Neuronal stem cell (in vitro differentiated cells): ENCODE results near the gene MTIF3.

ENCODE experiments used
- DNase-seq: peaks from one replicate; pipeline ENCODE4 v3.0.0-alpha.2; 2013; ENCODE audit warnings: low spot score
- H2AFZ ChIP-seq: one replicate; pipeline ENCODE4 v1.6.1; 2013; ENCODE audit warnings: mild to moderate bottlenecking, low read length, inconsistent platforms
- H2AK5ac ChIP-seq: 2 replicates; pipeline ENCODE4 v1.6.1; 2013; ENCODE audit warnings: low read depth, mild to moderate bottlenecking, inconsistent platforms, low read length, moderate library complexity, mixed read lengths
- H2BK120ac ChIP-seq: 2 replicates; pipeline ENCODE4 v1.6.1; 2013; ENCODE audit warnings: low read depth, mild to moderate bottlenecking, inconsistent platforms, low read length, moderate library complexity, mixed read lengths
- H2BK12ac ChIP-seq: one replicate; pipeline ENCODE4 v1.6.1; 2013; ENCODE audit warnings: low read length, inconsistent platforms
- H2BK15ac ChIP-seq: 2 replicates; pipeline ENCODE4 v1.6.1; 2013; ENCODE audit warnings: mild to moderate bottlenecking, low read length, inconsistent platforms, mixed read lengths
- H2BK5ac ChIP-seq: one replicate; pipeline ENCODE4 v1.6.1; 2013; ENCODE audit warnings: inconsistent platforms, mild to moderate bottlenecking, low read length, moderate library complexity
- H3K14ac ChIP-seq: one replicate; pipeline ENCODE4 v1.6.1; 2013; ENCODE audit warnings: low read length, inconsistent platforms
- H3K18ac ChIP-seq: 2 replicates; pipeline ENCODE4 v1.6.1; 2013; ENCODE audit warnings: low read length, inconsistent platforms
- H3K23ac ChIP-seq: 2 replicates; pipeline ENCODE4 v1.6.1; 2013; ENCODE audit warnings: low read depth, mild to moderate bottlenecking, mixed read lengths, low read length, inconsistent platforms; ENCODE audit not compliant: poor library complexity
- H3K27ac ChIP-seq: replicated peaks from 3 replicates; pipeline ENCODE4 v1.5.1; 2013; ENCODE audit warnings: low read length, inconsistent platforms
- H3K27me3 ChIP-seq, 3 experiments: 2 replicates each; pipeline ENCODE4 v1.6.1; 2013; ENCODE audit warnings: low read length in 3 of 3, mild to moderate bottlenecking in 2 of 3, inconsistent platforms in 1 of 3, low read depth in 1 of 3, mixed read lengths in 1 of 3, moderate library complexity in 1 of 3; ENCODE audit not compliant: control insufficient read depth in 3 of 3, insufficient read depth in 3 of 3
- H3K36me3 ChIP-seq, 2 donors: replicated peaks in 1 of 2; 2 replicates each; pipeline ENCODE4 v1.6.1; 2013; ENCODE audit warnings: low read length in 2 of 2; ENCODE audit not compliant: control insufficient read depth in 2 of 2, insufficient read depth in 2 of 2
- H3K4ac ChIP-seq: 2 replicates; pipeline ENCODE4 v1.6.1; 2013; ENCODE audit warnings: inconsistent platforms, mild to moderate bottlenecking, low read length, moderate library complexity
- H3K4me1 ChIP-seq, 2 donors: 1 replicate in 1 of 2; 2 replicates in 1 of 2; pipeline ENCODE4 v1.6.1; 2013; ENCODE audit warnings: low read length in 2 of 2, low read depth in 1 of 2; ENCODE audit not compliant: control insufficient read depth in 2 of 2, insufficient read depth in 1 of 2
- H3K4me2 ChIP-seq: one replicate; pipeline ENCODE4 v1.6.1; 2013; ENCODE audit warnings: mild to moderate bottlenecking, low read length, inconsistent platforms; ENCODE audit not compliant: insufficient read depth, poor library complexity, severe bottlenecking
- H3K4me3 ChIP-seq, 2 donors: 2 replicates each; pipeline ENCODE4 v1.5.1; 2013; ENCODE audit warnings: low read length in 2 of 2, mild to moderate bottlenecking in 2 of 2, inconsistent platforms in 1 of 2, moderate library complexity in 1 of 2
- H3K79me1 ChIP-seq: one replicate; pipeline ENCODE4 v1.6.1; 2013; ENCODE audit warnings: low read depth, mild to moderate bottlenecking, inconsistent platforms, low read length, moderate library complexity
- H3K9ac ChIP-seq: one replicate; pipeline ENCODE4 v1.6.1; 2013; ENCODE audit warnings: mild to moderate bottlenecking, low read depth, low read length, inconsistent platforms; ENCODE audit not compliant: poor library complexity
- H3K9me3 ChIP-seq, 2 donors: replicated peaks in 1 of 2; 2 replicates each; pipeline versions ENCODE3 to v1.6.1; 2013; ENCODE audit warnings: low read length in 2 of 2, mild to moderate bottlenecking in 2 of 2, inconsistent platforms in 1 of 2, low read depth in 1 of 2, mixed read lengths in 1 of 2, moderate library complexity in 1 of 2; ENCODE audit not compliant: control insufficient read depth in 2 of 2, insufficient read depth in 1 of 2
- H4K8ac ChIP-seq: one replicate; pipeline ENCODE4 v1.6.1; 2013; ENCODE audit warnings: low read depth, mild to moderate bottlenecking, inconsistent platforms, low read length, moderate library complexity
- H4K91ac ChIP-seq: one replicate; pipeline ENCODE4 v1.6.1; 2013; ENCODE audit warnings: low read length, low read depth, mild to moderate bottlenecking, inconsistent platforms; ENCODE audit not compliant: poor library complexity
- WGBS, 2 donors: extraction: QIAGEN DNeasy Blood & Tissue Kit; methylation state at CpG; one replicate each; pipeline ENCODE4 v1.1.7; 2013; ENCODE audit warnings: missing lambda C conversion rate in 2 of 2, mixed read lengths in 1 of 2; ENCODE audit not compliant: insufficient read length in 2 of 2, insufficient replicate concordance in 1 of 2; ENCODE audit errors: extremely low coverage in 2 of 2; 5-methylcytosine and 5-hydroxymethylcytosine counted together

MTIF3 gene

DNA sequence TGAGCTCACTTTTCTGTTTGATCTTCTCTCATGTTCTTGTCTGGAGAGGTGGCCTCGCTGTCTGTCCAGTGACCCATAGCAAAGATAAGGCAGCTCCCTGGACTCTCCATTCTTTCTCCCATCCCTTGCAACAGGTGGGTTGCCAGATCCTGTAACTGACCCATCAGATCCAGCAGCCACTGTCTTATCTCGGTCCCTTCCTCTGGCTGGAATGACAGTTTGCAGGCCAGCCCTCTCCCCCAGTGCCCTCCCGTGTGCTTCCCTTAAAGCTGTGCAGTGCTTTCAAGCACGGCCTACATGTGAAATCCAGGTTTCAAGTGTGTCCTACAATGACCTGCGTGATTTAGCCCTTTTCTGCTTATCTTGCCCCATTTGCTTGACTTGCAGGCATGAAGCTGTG, 22.2 kb downstream of the MTIF3 start:
- Histone ChIP-seq H3K4me2 (no peak overlapping the region), H4K8ac (no peak overlapping the region), H3K4me1 (peaks cover 15 to 16% of the 10 kb centered on the region in 2 donors), H2AK5ac (no peak overlapping the region), H3K9me3 (no peaks in the 10 kb centered on the region), H3K4ac (no peak overlapping the region), H3K18ac (no peak overlapping the region), H2BK12ac (no peak overlapping the region), H3K79me1 (peaks cover 7% of the 10 kb centered on the region), H3K9ac (no peak overlapping the region), H3K27me3 (peaks cover 0 to 4% (median 0%) of the 10 kb centered on the region in 3 experiments), H3K4me3 (no peak overlapping the region), H2BK5ac (no peak overlapping the region), H2AFZ (no peak overlapping the region), H3K36me3 (peaks cover 19 to 70% of the 10 kb centered on the region in 2 donors), H3K14ac (no peak overlapping the region), H3K23ac (no peak overlapping the region), H2BK15ac (no peak overlapping the region), H4K91ac (no peak overlapping the region), H2BK120ac (no peak overlapping the region), H3K27ac (no peak overlapping the region)
- no CpG with 5 or more reads among the region's 5 CpGs for WGBS, 2 donors
- no peak for DNase-seq

DNA sequence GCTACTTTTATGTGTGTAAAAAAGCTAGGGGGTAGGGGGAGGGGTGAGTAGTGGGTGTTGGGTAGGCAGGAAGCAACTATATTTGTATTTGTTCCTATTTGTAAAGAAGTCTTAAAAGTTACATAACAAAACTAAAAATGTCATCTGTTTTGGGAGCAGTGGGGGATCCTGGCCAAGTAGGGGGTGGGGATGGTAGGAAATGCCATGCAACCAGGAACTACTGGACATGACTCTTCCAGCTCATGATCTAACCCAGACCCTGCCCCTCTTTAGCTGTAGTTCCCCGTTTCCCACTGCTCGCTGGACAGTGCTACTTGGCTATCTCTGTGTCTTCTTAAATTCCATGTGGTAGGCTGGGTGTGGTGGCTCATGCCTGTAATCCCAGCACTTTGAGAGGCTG, 22.7 kb downstream of the MTIF3 start:
- whole genome bisulfite sequencing, 2 donors = no CpG with 5 or more reads among the region's 2 CpGs
- Histone ChIP-seq H4K8ac (no peak overlapping the region), H2BK120ac (no peak overlapping the region), H2BK12ac (no peak overlapping the region), H3K9me3 (no peaks in the 10 kb centered on the region), H3K4me2 (no peak overlapping the region), H2AFZ (no peak overlapping the region), H3K18ac (no peak overlapping the region), H4K91ac (no peak overlapping the region), H3K9ac (no peak overlapping the region), H3K27ac (no peak overlapping the region), H2BK5ac (no peak overlapping the region), H3K23ac (no peak overlapping the region), H3K4me3 (no peak overlapping the region), H3K79me1 (peaks cover 7% of the 10 kb centered on the region), H3K14ac (no peak overlapping the region), H3K36me3 (peaks cover 19 to 64% of the 10 kb centered on the region in 2 donors), H3K27me3 (peaks cover 0 to 9% (median 0%) of the 10 kb centered on the region in 3 experiments), H3K4ac (no peak overlapping the region), H2AK5ac (no peak overlapping the region), H2BK15ac (no peak overlapping the region), H3K4me1 (peaks cover 15 to 16% of the 10 kb centered on the region in 2 donors)
- DNase-seq = no peak

DNA sequence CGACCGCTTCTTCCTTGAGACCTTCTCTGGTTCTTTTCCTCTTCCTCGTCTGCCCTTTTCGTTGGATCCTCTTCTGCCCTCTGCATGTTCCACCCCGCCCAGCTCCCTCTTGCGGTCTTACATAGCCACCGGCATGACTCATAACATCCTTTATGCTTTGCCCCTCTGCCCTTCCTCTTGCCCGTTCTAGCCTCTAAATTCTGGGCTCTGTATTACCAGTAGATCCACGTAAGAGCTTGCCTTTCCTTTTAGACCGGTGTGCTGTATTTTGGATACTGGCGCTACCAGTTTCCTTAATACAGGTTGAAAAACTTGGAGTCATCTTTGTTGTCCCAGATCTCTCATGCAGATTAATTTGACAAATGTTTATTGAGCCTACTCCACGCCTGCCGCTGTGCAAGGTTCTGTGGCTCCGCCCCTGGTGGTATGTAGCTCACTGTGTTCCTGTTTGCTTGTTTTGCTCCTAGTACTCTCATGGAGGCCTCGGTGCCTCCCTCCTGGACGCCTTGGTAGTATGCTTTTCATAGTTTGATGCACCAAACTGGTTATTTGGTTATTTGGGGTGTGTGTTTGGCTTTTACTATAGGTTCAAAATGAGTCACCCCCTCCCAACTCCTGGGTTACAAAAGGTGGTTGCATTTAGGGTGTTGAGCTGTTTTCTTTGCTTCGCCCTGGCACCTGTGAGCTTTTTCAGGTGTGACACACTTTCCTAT, 24.3 kb downstream of the MTIF3 start:
- H3K4ac ChIP-seq = no peak overlapping the region
- peaks cover 15 to 16% of the 10 kb centered on the region in 2 donors for H3K4me1 ChIP-seq
- H3K27ac ChIP-seq = no peak overlapping the region
- H3K79me1 ChIP-seq = peaks cover 5% of the 10 kb centered on the region
- no peak overlapping the region for H2AK5ac ChIP-seq
- no CpG with 5 or more reads among the region's 17 CpGs for WGBS, 2 donors
- H2AFZ ChIP-seq = no peak overlapping the region
- H3K9ac ChIP-seq = peak overlapping the region; percentile 5
- H3K14ac ChIP-seq = no peak overlapping the region
- H3K27me3 ChIP-seq = peaks cover 0 to 21% (median 0%) of the 10 kb centered on the region in 3 experiments
- no peak overlapping the region for H2BK120ac ChIP-seq
- peak overlapping the region in 1 of 2 donors; percentile 96 for H3K4me3 ChIP-seq
- H3K18ac ChIP-seq = no peak overlapping the region
- H3K36me3 ChIP-seq = peaks cover 12 to 49% of the 10 kb centered on the region in 2 donors
- H4K8ac ChIP-seq = no peak overlapping the region
- no peaks in the 10 kb centered on the region for H3K9me3 ChIP-seq
- peak overlapping the region; percentile 83 for H3K4me2 ChIP-seq
- no peak for DNase-seq
- no peak overlapping the region for H4K91ac ChIP-seq
- H3K23ac ChIP-seq = no peak overlapping the region
- no peak overlapping the region for H2BK15ac ChIP-seq
- no peak overlapping the region for H2BK12ac ChIP-seq
- H2BK5ac ChIP-seq = no peak overlapping the region

DNA sequence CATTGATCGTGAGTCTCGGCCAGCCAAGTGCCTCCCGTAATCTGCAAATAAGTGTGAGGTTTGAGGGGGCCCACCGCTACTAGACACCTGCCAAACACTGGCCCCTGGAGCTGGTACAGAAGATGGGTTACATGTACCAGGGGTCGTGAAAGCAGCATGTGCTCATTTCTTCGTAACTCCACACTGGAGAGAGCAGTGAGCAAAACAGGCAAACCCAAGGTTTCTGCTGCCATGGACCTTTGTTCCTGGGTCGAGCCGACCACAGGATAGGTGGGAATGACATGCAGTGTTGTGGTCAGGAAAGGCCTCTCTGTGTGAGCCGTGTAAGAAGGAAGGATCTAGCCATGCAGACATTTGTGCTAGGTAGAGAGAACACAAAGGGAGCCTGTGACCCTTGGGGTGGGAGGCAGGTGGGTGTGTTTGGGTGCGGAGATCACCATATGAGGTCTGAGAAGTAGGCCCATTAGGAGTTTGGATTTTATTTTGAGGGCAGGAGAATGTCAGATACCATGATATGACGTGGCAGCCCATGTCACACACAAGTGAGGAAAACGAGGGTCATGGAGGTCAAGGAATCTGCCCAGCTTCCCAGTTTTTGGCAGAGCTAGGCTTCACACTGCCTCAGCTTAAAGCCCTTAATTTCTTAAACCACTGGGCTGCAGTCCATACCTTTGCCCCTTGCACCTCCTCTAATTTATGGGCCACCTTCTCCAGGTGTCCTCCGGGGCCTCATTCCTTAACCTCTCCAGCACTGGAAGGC, 25.0 kb downstream of the MTIF3 start:
- Histone ChIP-seq H2BK15ac (no peak overlapping the region), H3K27ac (no peak overlapping the region)

More for the DNA sequence above, 25.0 kb downstream of the MTIF3 start:
- H3K14ac ChIP-seq = no peak overlapping the region
- H3K36me3 ChIP-seq = peaks cover 11 to 41% of the 10 kb centered on the region in 2 donors
- no peak for DNase-seq
- H3K27me3 ChIP-seq = peaks cover 0 to 27% (median 0%) of the 10 kb centered on the region in 3 experiments
- H2BK120ac ChIP-seq = no peak overlapping the region
- no peak overlapping the region for H3K23ac ChIP-seq
- peaks cover 5% of the 10 kb centered on the region for H3K79me1 ChIP-seq
- no CpG with 5 or more reads among the region's 13 CpGs for WGBS, 2 donors
- H3K18ac ChIP-seq = no peak overlapping the region
- H3K4me1 ChIP-seq = peaks cover 15 to 16% of the 10 kb centered on the region in 2 donors
- H2AK5ac ChIP-seq = no peak overlapping the region
- no peak overlapping the region for H2BK5ac ChIP-seq
- no peak overlapping the region for H2BK12ac ChIP-seq
- H3K4me3 ChIP-seq = peak overlapping the region; percentile 91 to 96
- H2AFZ ChIP-seq = peak overlapping the region; percentile 87
- peak overlapping the region; percentile 83 for H3K4me2 ChIP-seq
- no peak overlapping the region for H4K91ac ChIP-seq
- peak overlapping the region; percentile 87 for H3K9ac ChIP-seq
- no peak overlapping the region for H3K4ac ChIP-seq
- no peak overlapping the region for H4K8ac ChIP-seq
- no peaks in the 10 kb centered on the region for H3K9me3 ChIP-seq
